RWPE2 (cell line): ENCODE results near the gene ST8SIA2.

Experiments used
- ATAC-seq: fragments of 200-7000 bp; cut with Tn5 transposase; 3 replicates; pipeline ENCODE4 v1.9.1; 2021; ENCODE audit warnings: low read depth
- DNase-seq: peaks from one replicate; pipeline ENCODE4 v3.0.0-alpha.2; 2020; ENCODE audit warnings: low spot score
- H3K27ac ChIP-seq: fragments of 450-650 bp; 2 replicates; pipeline ENCODE4 v1.5.1; 2017; ENCODE audit warnings: mild to moderate bottlenecking; ENCODE audit not compliant: poor library complexity, severe bottlenecking
- H3K27me3 ChIP-seq: fragments of 250-450 bp; sonication (Bioruptor Pico); 2 replicates; pipeline ENCODE4 v1.5.1; 2021; ENCODE audit warnings: mild to moderate bottlenecking, moderate library complexity; ENCODE audit not compliant: insufficient read depth, poor library complexity, severe bottlenecking
- H3K36me3 ChIP-seq: fragments of 250-450 bp; sonication (Bioruptor Pico); 2 replicates; pipeline ENCODE4 v1.5.1; 2020; ENCODE audit warnings: low read depth, mild to moderate bottlenecking, moderate library complexity
- H3K4me1 ChIP-seq: fragments of 250-450 bp; sonication (Bioruptor Pico); 2 replicates; pipeline ENCODE4 v1.5.1; 2021; ENCODE audit warnings: mild to moderate bottlenecking, moderate library complexity; ENCODE audit not compliant: insufficient read depth, poor library complexity, severe bottlenecking
- H3K4me3 ChIP-seq: fragments of 250-450 bp; sonication (Bioruptor Pico); 2 replicates; pipeline ENCODE4 v1.5.1; 2021; ENCODE audit warnings: mild to moderate bottlenecking, moderate library complexity; ENCODE audit not compliant: severe bottlenecking
- H3K9me3 ChIP-seq: fragments of 250-450 bp; sonication (Bioruptor Pico); 2 replicates; pipeline ENCODE4 v1.5.1; 2021; ENCODE audit warnings: mild to moderate bottlenecking, moderate library complexity; ENCODE audit not compliant: severe bottlenecking
- CTCF ChIP-seq: fragments of 450-650 bp; IDR thresholded peaks from one replicate; pipeline ENCODE4 v1.5.1; 2017; ENCODE audit warnings: mild to moderate bottlenecking, moderate library complexity; ENCODE audit not compliant: poor library complexity, severe bottlenecking

ST8SIA2 gene

DNA sequence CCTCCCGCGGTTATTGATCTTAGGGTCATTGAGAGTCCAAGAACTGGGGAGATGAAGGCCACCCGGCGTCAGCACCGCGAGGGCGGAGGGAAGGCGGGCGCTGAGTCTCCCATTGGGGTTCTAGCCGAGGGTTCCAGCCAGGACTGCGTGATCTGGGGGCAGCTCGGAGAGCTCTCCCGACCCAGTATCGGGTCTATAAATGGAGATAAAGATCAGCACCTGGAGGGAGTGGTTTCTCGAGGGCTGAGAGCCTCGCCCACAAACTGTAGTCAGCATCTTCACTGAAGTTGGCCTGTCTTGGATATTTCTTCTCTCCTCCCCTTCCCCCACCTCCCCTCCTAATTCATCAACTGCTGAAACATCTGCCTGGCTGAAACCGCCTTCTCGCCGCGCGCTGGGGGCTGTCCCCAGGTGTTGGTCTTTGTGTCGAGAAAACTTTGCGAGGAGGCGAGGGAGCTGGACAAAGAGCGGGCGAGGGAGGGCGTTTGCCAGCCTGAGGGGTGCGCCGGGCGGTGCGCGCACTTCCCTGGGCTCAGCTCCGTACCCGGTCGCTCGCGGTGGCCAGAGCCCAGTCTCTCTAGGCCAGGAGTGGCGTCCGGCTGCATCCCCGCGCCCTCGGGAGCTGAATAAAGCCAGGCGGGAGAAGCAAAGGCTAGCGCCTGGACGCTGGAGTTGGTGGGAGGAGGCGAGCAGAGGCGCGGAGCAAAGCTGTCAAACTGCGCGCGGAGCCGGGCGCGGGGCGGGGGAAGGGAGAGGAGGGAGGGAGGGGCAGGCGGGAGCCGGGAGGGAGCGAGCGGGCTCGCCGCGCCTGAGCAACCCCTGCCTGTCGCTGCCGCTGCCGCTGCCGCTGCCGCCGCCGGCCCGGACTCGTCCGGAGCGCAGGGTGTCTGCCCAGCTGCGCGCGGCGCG, at the start of gene ST8SIA2:
Gene ST8SIA2 (plus strand): TSS at position 811 of the 909 bp plus-strand sequence. CDS start 184 bp downstream, outside the sequence.
- peaks cover 93% of the 10 kb centered on the region for H3K27me3 ChIP-seq
- no peaks in the 10 kb centered on the region for H3K36me3 ChIP-seq
- TF ChIP-seq CTCF: no peak
- ATAC-seq (peak; percentile 77), DNase-seq (no peak)
- H3K4me1 ChIP-seq: no peaks in the 10 kb centered on the region
- H3K9me3 ChIP-seq: no peaks in the 10 kb centered on the region
- H3K4me3 ChIP-seq: no peak within 1 kb of the TSS
- H3K27ac ChIP-seq: no peak within 1 kb of the TSS

DNA sequence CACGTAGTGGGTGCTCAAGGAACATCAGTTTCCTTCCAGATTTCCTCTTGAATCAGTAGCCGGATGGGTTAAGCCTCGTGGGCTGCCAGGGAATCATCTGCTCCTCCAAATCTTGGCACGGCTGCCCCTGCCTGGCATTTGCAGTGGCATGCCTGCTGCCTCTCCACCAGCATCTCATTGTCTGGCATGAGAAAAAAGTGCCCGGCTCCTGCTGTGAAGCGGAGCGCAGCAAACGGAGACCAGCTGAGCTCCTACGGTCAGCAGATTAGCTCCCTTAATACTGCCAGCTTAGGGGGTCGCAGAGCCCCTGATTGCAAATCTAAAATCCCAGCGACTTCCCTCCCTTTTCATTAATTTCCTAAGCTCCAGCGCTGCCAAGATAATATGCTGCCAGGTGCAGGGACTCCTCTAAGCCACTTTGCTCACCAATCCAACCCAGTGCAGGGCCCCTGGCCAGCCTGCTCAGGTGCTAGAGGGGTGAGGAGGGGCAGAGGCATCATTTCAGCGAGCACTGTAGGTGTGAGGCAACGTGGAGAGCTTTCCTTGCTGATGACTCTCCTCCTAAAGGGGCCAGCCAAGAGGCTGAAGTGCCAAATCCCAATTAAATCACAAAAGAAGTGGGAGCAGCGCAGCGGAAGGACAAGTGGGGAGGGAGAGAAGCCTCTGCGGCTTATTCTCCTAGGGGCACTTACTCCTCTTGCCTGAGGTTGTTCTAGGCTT, 49.6 kb upstream of the ST8SIA2 start:
- peaks cover 50% of the 10 kb centered on the region for H3K27me3 ChIP-seq
- H3K36me3 ChIP-seq: no peaks in the 10 kb centered on the region
- H3K4me3 ChIP-seq: no peak overlapping the region
- no peak overlapping the region for H3K27ac ChIP-seq
- no peak for DNase-seq
- TF ChIP-seq CTCF: no peak
- no peaks in the 10 kb centered on the region for H3K9me3 ChIP-seq
- ATAC-seq: no peak
- no peaks in the 10 kb centered on the region for H3K4me1 ChIP-seq

DNA sequence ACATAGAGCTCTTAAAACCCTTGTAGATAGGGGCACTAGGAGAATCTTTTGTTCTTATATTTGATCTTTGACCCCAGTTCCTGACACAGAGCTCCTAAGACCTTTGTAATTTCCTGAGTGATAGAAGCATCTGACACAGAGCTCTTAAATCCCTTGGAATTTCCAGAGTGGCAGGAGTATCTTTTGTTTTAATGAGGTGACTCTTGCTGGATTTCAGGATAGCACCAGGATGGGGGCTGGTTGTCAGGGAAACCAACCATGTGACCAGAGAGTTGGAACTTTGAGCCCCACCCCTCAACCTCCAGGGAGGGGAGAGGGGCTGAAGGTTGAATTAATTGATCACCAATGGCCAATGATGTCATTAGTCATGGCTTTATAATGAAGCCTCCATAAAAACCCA, 47.6 kb upstream of the ST8SIA2 start:
- Histone ChIP-seq H3K4me1 (no peaks in the 10 kb centered on the region), H3K27ac (no peak overlapping the region), H3K36me3 (no peaks in the 10 kb centered on the region), H3K27me3 (peaks cover 42% of the 10 kb centered on the region), H3K4me3 (no peak overlapping the region), H3K9me3 (no peaks in the 10 kb centered on the region)
- ATAC-seq (no peak), DNase-seq (no peak)
- TF ChIP-seq CTCF: no peak

DNA sequence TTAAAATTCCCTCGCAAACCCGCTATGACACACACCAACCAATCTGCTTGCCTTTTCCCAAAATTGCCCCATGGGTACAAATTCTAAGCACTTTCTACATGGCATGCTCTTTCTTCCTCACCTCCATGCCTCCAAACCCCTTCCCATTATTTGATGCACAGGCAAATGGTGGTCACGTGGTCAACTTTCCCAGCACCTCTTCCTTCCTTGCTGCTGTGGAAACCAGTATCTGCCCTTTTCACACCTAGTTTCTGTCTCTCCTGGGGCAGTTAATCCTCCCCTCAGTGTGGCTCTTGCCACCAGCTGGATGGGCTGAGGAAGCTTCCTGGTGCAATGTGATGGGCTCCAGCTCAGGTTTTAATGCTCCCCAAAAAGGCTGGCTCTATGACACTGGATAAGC, 38.4 kb upstream of the ST8SIA2 start:
- Histone ChIP-seq H3K9me3 (no peaks in the 10 kb centered on the region), H3K36me3 (no peaks in the 10 kb centered on the region), H3K27ac (no peak overlapping the region), H3K4me1 (no peaks in the 10 kb centered on the region), H3K27me3 (peaks cover 19% of the 10 kb centered on the region), H3K4me3 (no peak overlapping the region)
- no peak for TF ChIP-seq CTCF
- no peak for ATAC-seq
- DNase-seq: no peak
